ENCODE measurements around the gene IPPK. TPM values are rescaled to one million over a fixed set of nuclear protein-coding genes. Genes with fewer than 3 reads are reported as not detected.

The IPPK gene
- total RNA-seq, 1 donor from 2014 or later: 10.1 TPM

DNA sequence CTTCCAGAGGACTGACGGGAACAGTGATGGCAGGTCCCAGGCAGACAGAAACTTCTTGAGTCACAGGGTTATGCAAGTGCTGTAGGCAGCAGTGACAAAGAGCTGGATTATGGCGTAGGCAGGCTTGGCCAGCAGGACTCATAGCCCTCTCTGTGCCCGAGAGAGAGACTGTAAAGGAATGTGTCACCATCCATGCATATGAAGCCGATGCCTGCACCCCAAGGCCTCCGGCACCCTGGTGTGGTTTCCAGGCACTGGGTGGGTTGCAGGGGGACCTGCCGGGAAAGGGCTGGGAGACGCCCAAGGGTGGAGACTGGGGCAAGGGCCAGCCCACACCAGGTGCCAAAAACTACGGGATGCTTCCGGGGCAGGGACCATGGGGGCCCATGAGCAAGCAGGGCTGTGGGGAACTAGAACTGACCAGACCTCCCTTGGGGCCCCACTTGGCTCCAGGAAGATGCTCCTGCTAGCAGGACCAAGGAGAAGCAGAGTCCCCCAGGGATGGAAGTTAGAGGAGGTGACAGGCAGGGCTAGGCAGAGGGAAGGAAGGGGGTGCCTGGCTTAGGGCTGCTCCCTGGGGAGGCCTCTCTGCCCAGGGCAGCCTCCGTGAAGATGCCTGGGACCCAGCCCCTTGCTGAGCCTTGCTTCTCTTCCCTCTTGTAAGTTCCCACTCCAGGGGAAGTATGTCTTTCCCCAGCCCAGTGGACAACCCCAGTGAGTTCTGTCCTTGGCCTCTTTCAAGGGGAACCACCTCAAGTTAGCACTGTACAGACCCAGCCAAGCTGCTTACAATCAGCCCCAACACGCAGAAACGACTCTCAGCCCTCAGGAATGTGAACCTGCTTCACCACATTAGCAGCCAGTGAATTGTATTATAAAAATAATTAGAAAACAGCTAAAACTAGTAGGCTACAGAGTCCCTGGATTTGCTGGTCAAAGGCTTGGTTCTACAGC, 10.5 kb upstream of the IPPK start:
- H3K27me3 Mint-ChIP-seq (ENCODE audit: unreplicated experiment): peaks cover 1% of the 10 kb centered on the region
- DNase-seq (ENCODE audit: low spot score): no peak
- no peak overlapping the region for H3K27ac Mint-ChIP-seq (ENCODE audit: unreplicated experiment)
- no peaks in the 10 kb centered on the region for H3K9me3 Mint-ChIP-seq (ENCODE audit: unreplicated experiment)
- peaks cover 9% of the 10 kb centered on the region for H3K4me1 Mint-ChIP-seq (ENCODE audit: unreplicated experiment)
- TF ChIP-seq, protein P1, sequence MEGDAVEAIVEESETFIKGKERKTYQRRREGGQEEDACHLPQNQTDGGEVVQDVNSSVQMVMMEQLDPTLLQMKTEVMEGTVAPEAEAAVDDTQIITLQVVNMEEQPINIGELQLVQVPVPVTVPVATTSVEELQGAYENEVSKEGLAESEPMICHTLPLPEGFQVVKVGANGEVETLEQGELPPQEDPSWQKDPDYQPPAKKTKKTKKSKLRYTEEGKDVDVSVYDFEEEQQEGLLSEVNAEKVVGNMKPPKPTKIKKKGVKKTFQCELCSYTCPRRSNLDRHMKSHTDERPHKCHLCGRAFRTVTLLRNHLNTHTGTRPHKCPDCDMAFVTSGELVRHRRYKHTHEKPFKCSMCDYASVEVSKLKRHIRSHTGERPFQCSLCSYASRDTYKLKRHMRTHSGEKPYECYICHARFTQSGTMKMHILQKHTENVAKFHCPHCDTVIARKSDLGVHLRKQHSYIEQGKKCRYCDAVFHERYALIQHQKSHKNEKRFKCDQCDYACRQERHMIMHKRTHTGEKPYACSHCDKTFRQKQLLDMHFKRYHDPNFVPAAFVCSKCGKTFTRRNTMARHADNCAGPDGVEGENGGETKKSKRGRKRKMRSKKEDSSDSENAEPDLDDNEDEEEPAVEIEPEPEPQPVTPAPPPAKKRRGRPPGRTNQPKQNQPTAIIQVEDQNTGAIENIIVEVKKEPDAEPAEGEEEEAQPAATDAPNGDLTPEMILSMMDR (IDR thresholded peaks at IDR 0.05; ENCODE audit: unreplicated experiment): no peak
- H3K4me3 Mint-ChIP-seq (ENCODE audit: unreplicated experiment): no peak overlapping the region
- no peaks in the 10 kb centered on the region for H3K36me3 Mint-ChIP-seq (ENCODE audit: low read depth, unreplicated experiment)

DNA sequence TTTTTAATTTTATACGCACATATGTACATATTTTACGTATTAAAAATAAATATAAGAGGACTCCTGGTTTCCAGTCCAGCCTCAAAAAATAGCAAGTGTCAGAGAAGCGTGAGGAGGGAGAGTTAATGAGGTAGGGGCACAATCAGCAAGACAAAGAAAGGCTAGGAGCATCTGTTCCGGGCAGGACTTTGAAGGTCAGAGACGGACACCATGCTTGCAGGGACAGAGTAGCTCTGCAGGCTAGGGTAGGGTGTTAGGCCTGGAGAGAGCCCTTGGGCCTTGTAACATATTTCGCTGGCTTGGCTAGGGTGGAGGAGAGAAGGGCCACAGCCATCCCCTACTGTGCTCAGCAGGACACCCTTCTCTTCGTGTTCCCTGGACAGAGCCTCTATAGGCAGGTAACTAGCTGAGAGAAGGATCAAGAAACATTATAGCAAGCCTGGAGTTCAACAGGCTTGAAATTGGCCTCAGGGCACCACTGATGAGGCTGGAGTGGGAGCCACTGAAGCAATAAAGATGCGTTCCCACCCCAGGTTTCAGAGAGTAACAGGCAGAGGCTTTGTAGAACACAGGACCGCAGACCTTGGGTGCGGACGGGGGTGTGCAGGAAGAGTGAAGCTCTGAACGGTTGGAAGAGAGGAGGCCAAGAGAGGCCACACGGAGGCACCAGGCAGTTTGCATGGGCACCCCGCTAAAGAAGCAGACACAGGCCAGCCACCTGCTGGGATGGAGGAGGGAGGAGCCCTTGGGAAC, 9.7 kb upstream of the IPPK start:
- TF ChIP-seq, protein P1 (IDR thresholded peaks at IDR 0.05; ENCODE audit: unreplicated experiment): no peak
- Mint-ChIP-seq H3K4me1 (ENCODE audit: unreplicated experiment) (peaks cover 12% of the 10 kb centered on the region), H3K36me3 (ENCODE audit: low read depth, unreplicated experiment) (no peaks in the 10 kb centered on the region), H3K27ac (ENCODE audit: unreplicated experiment) (no peak overlapping the region), H3K27me3 (ENCODE audit: unreplicated experiment) (peaks cover 1% of the 10 kb centered on the region), H3K9me3 (ENCODE audit: unreplicated experiment) (no peaks in the 10 kb centered on the region), H3K4me3 (ENCODE audit: unreplicated experiment) (no peak overlapping the region)
- DNase-seq (ENCODE audit: low spot score): no peak

DNA sequence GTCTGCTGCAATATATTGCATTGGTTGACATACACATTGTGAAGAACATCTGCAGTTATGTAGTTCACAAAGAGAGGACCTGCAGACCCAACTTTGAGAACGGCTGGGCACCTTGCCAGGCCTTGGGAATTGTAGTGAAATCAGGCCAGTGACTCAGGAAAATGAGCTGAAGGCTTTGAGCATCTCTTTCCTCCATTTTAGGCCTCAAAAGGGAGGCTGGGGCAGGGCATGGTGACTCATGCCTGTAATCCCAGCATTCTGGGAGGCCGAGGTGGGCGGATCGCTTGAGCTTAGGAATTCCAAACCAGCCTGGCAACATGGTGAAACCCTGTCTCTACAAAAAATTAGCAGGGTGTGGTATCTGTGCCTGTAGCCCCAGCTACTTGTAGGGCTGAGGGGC, 1.4 kb upstream of the IPPK start:
- TF ChIP-seq, protein P1 (IDR thresholded peaks at IDR 0.05; ENCODE audit: unreplicated experiment): no peak
- peaks cover 15% of the 10 kb centered on the region for H3K27me3 Mint-ChIP-seq (ENCODE audit: unreplicated experiment)
- peak overlapping the region; percentile 67 for H3K27ac Mint-ChIP-seq (ENCODE audit: unreplicated experiment)
- H3K4me3 Mint-ChIP-seq (ENCODE audit: unreplicated experiment): peak overlapping the region; percentile 74
- no peak for DNase-seq (ENCODE audit: low spot score)
- no peaks in the 10 kb centered on the region for H3K36me3 Mint-ChIP-seq (ENCODE audit: low read depth, unreplicated experiment)
- H3K9me3 Mint-ChIP-seq (ENCODE audit: unreplicated experiment): no peaks in the 10 kb centered on the region
- H3K4me1 Mint-ChIP-seq (ENCODE audit: unreplicated experiment): peaks cover 12% of the 10 kb centered on the region

DNA sequence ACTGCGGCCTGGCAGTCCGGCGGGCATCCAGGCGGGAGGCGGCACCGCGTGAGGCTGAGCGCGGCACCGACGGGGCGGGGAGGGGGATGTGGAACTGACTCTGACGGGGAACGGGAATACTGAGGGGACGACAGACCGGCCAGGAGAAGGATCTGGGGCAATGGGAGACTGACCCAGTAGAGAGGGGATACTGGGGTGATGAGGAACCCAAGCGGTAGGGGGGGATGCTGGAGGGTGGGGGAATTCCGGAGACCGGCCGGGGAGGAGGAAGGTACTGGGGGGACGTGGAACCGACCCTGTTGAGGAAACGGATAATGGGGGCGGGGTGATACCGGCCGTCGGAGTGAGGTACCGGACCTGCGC, 423 bp downstream of the IPPK start:
- Mint-ChIP-seq H3K36me3 (ENCODE audit: low read depth, unreplicated experiment) (no peaks in the 10 kb centered on the region), H3K4me1 (ENCODE audit: unreplicated experiment) (peaks cover 15% of the 10 kb centered on the region), H3K4me3 (ENCODE audit: unreplicated experiment) (peak overlapping the region; percentile 95), H3K27me3 (ENCODE audit: unreplicated experiment) (peaks cover 16% of the 10 kb centered on the region), H3K27ac (ENCODE audit: unreplicated experiment) (peak overlapping the region; percentile 80), H3K9me3 (ENCODE audit: unreplicated experiment) (no peaks in the 10 kb centered on the region)
- peak; percentile 50 for DNase-seq (ENCODE audit: low spot score)
- TF ChIP-seq, protein P1 (IDR thresholded peaks at IDR 0.05; ENCODE audit: unreplicated experiment): no peak

Data from endothelial cell (in vitro differentiated cells).